Myometrial cell (primary cell): ENCODE measurements around the gene OR56B4. TPM values are rescaled to one million over a fixed set of nuclear protein-coding genes. Genes with fewer than 3 reads are reported as not detected.

Source experiments
- total RNA-seq: library from RNA; depleted of rRNA; stranded (reverse); fragments of >200 nt; gene quantifications from 2 replicates; pipeline ENCODE4 v1.2.3, GENCODE V29; 2015

The OR56B4 gene, protein sequence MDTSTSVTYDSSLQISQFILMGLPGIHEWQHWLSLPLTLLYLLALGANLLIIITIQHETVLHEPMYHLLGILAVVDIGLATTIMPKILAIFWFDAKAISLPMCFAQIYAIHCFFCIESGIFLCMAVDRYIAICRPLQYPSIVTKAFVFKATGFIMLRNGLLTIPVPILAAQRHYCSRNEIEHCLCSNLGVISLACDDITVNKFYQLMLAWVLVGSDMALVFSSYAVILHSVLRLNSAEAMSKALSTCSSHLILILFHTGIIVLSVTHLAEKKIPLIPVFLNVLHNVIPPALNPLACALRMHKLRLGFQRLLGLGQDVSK
- total RNA-seq, result not detected in 2 replicates

DNA sequence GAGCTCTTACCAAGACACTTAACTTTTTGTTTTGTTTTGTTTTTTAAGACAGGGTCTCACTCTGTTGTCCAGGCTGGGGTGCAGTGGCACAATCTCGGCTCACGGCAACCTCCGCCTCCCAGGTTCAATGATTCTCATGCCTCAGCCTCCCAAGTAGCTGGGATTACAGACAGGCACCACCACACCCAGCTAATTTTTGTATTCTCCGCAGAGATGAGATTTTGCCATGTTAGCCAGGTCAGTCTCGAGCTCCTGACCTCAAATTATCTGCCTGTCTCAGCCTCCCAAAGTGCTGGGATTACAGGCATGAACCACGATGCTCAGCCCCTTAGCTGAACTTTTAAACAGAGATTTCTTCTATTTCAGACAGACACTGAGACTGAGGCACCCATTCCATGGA is at the start of gene OR56B4:
TSS of gene OR56B4 (plus strand) at position 301 of the 400 bp plus-strand sequence. CDS start at position 396, 95 bp downstream.

Other genes starting within 250 kb of the OR56B4 start
- gene OR52E8, start 250.0 kb upstream of the OR56B4 start, total RNA-seq, result not detected in 2 replicates
- not detected in 2 replicates for gene OR52E4, start 227.1 kb upstream of the OR56B4 start, total RNA-seq
- gene OR52E5, start 214.5 kb upstream of the OR56B4 start, total RNA-seq, result not detected in 2 replicates
- not detected in 2 replicates for gene OR56A3, start 165.4 kb upstream of the OR56B4 start, total RNA-seq
- gene OR56A5, start 139.2 kb upstream of the OR56B4 start, total RNA-seq, result not detected in 2 replicates
- gene OR52L1, start 120.7 kb upstream of the OR56B4 start, total RNA-seq, result not detected in 2 replicates
- gene OR56A4, start 100.7 kb upstream of the OR56B4 start, total RNA-seq, result not detected in 2 replicates
- not detected in 2 replicates for gene OR56A1, start 76.9 kb upstream of the OR56B4 start, total RNA-seq
- not detected in 2 replicates for gene OR52B2, start 62.6 kb downstream of the OR56B4 start, total RNA-seq
- not detected in 2 replicates for gene OR52W1, start 91.5 kb downstream of the OR56B4 start, total RNA-seq
- gene C11orf42, start 97.9 kb downstream of the OR56B4 start, total RNA-seq, result not detected in 2 replicates
- 9.4 and 13.0 TPM in 2 replicates for gene FHIP1B, start 127.0 kb downstream of the OR56B4 start, total RNA-seq
- gene CNGA4, start 131.4 kb downstream of the OR56B4 start, total RNA-seq, result not detected in 2 replicates
- not detected in 2 replicates for gene CCKBR, start 152.2 kb downstream of the OR56B4 start, total RNA-seq
- 515 and 705 TPM in 2 replicates for gene CAVIN3, start 212.8 kb downstream of the OR56B4 start, total RNA-seq